ENCODE data around the gene DCAF16.

Gene DCAF16

GRCh38 chr4:17781300-17782287, 29.0 kb downstream of the DCAF16 start, which contains the start of gene FAM184B:
Gene FAM184B, minus strand, starts transcription at chr4:17781621. Its CDS starts 322 bp downstream, at chr4:17781299.
- DNase-seq, result no peak

- no peak for DNase-seq
Measured at GRCh38 chr4:17780501-17781299, 29.9 kb downstream of the DCAF16 start.

- no peak for DNase-seq
Measured at GRCh38 chr4:17778431-17778830, 32.1 kb downstream of the DCAF16 start.

- no peak for DNase-seq
Measured at GRCh38 chr4:17773135-17773698, 37.3 kb downstream of the DCAF16 start.

- DNase-seq, result no peak
Measured at GRCh38 chr4:17771284-17771908, 39.2 kb downstream of the DCAF16 start.

- no peak for DNase-seq
Measured at GRCh38 chr4:17770845-17771244, 39.7 kb downstream of the DCAF16 start.

GRCh38 chr4:17769406-17770174, 41.0 kb downstream of the DCAF16 start:
- no peak for DNase-seq

GRCh38 chr4:17766826-17767458, 43.6 kb downstream of the DCAF16 start:
- no peak for DNase-seq

GRCh38 chr4:17765514-17766286, 44.9 kb downstream of the DCAF16 start:
- DNase-seq, result no peak

GRCh38 chr4:17763931-17764330, 46.6 kb downstream of the DCAF16 start:
- DNase-seq, result no peak

GRCh38 chr4:17763416-17763815, 47.1 kb downstream of the DCAF16 start:
- DNase-seq, result no peak

- no peak for DNase-seq
Measured at GRCh38 chr4:17762726-17763125, 47.8 kb downstream of the DCAF16 start.

- DNase-seq, result no peak
Measured at GRCh38 chr4:17761062-17761461, 49.5 kb downstream of the DCAF16 start.

GRCh38 chr4:17760626-17761025, 49.9 kb downstream of the DCAF16 start:
- no peak for DNase-seq

GRCh38 chr4:17758485-17758884, 52.1 kb downstream of the DCAF16 start:
- peak; percentile 46 for DNase-seq

- DNase-seq, result no peak
Measured at GRCh38 chr4:17757621-17758020, 52.9 kb downstream of the DCAF16 start.

- no peak for DNase-seq
Measured at GRCh38 chr4:17753646-17754045, 56.9 kb downstream of the DCAF16 start.
